ENCODE results near the gene IRF2. TPM values are rescaled to one million over a fixed set of nuclear protein-coding genes. Genes with fewer than 3 reads are reported as not detected.

Gene IRF2
- total RNA-seq, 1 donor: 43.8 TPM

- Histone ChIP-seq H3K79me2 (ENCODE audit: insufficient read depth, low read length) (peaks cover 93% of the 10 kb centered on the region), H3K4me1 (ENCODE audit: insufficient read depth, low read length) (peaks cover 43% of the 10 kb centered on the region), H3K27ac (ENCODE audit: low read depth, low read length) (no peak overlapping the region), H3K4me3 (ENCODE audit: insufficient read depth, low read length) (no peak overlapping the region), H4K20me1 (ENCODE audit: insufficient read depth, low read length) (peaks cover 21% of the 10 kb centered on the region), H3K4me2 (ENCODE audit: insufficient read depth, low read length) (no peak overlapping the region), H2AFZ (ENCODE audit: low read length) (no peak overlapping the region), H3K36me3 (ENCODE audit: insufficient read depth, low read length) (no peaks in the 10 kb centered on the region), H3K9me3 (ENCODE audit: low read depth, low read length) (no peaks in the 10 kb centered on the region), H3K27me3 (ENCODE audit: insufficient read depth, low read length) (no peaks in the 10 kb centered on the region)
- TF ChIP-seq, protein P1, sequence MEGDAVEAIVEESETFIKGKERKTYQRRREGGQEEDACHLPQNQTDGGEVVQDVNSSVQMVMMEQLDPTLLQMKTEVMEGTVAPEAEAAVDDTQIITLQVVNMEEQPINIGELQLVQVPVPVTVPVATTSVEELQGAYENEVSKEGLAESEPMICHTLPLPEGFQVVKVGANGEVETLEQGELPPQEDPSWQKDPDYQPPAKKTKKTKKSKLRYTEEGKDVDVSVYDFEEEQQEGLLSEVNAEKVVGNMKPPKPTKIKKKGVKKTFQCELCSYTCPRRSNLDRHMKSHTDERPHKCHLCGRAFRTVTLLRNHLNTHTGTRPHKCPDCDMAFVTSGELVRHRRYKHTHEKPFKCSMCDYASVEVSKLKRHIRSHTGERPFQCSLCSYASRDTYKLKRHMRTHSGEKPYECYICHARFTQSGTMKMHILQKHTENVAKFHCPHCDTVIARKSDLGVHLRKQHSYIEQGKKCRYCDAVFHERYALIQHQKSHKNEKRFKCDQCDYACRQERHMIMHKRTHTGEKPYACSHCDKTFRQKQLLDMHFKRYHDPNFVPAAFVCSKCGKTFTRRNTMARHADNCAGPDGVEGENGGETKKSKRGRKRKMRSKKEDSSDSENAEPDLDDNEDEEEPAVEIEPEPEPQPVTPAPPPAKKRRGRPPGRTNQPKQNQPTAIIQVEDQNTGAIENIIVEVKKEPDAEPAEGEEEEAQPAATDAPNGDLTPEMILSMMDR (IDR thresholded peaks at IDR 0.05; ENCODE audit: extremely low read depth, low read depth, low read length): no peak
- no peak for DNase-seq (ENCODE audit: insufficient read length, low spot score, missing footprints)
Observed at GRCh38 chr4:184455299-184455698, 19.1 kb downstream of the IRF2 start.

DNA sequence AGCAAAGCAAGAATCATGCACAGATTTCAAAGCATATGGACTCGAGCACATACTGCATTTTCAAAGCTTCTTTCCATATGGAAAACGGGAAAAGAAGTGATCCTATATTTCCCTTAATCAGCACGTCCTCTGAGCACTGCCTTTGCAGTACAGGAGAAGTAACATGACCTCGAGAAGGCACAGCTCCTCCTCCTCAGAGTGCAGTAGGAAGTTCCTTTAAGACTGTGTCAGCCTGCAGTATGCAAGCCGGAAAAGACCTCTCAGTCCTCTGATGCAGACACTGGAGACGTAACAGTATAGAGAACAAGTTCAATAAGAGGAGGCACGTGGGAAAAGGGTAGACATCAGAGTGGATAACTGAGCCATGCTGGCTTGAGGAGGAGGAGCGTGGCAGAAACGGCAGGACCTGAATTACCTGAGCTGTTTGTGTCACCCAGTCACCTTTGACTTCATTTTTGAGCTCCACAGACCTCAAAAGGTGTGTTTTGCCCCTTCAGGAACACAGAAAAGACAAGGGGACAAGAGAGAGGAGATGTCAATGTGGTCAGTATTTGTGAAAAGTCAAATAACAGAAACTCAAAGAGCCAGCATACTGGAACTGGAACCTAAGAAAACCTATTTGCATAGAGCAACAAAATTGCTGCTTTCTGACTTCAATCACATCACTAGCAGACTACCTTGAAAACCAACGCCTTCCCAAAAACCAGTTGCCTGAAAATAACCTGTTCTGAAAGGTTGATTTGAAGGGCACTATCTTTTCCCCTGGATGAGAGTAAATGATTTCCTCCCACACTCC, 20.8 kb downstream of the IRF2 start:
- Histone ChIP-seq H3K27ac (ENCODE audit: low read depth, low read length) (peak overlapping the region; percentile 67), H3K9me3 (ENCODE audit: low read depth, low read length) (no peaks in the 10 kb centered on the region), H3K27me3 (ENCODE audit: insufficient read depth, low read length) (no peaks in the 10 kb centered on the region), H3K4me3 (ENCODE audit: insufficient read depth, low read length) (peak overlapping the region; percentile 11), H3K36me3 (ENCODE audit: insufficient read depth, low read length) (no peaks in the 10 kb centered on the region), H3K4me2 (ENCODE audit: insufficient read depth, low read length) (peak overlapping the region; percentile 64), H3K79me2 (ENCODE audit: insufficient read depth, low read length) (peaks cover 91% of the 10 kb centered on the region), H4K20me1 (ENCODE audit: insufficient read depth, low read length) (peaks cover 21% of the 10 kb centered on the region), H3K4me1 (ENCODE audit: insufficient read depth, low read length) (peaks cover 44% of the 10 kb centered on the region), H2AFZ (ENCODE audit: low read length) (peak overlapping the region; percentile 66)
- TF ChIP-seq, protein P1 (IDR thresholded peaks at IDR 0.05; ENCODE audit: extremely low read depth, low read depth, low read length): no peak
- peak; percentile 97 for DNase-seq (ENCODE audit: insufficient read length, low spot score, missing footprints)

GRCh38 chr4:184452740-184453139, 21.6 kb downstream of the IRF2 start:
- DNase-seq (ENCODE audit: insufficient read length, low spot score, missing footprints): no peak
- Histone ChIP-seq H3K9me3 (ENCODE audit: low read depth, low read length) (no peaks in the 10 kb centered on the region), H4K20me1 (ENCODE audit: insufficient read depth, low read length) (peaks cover 20% of the 10 kb centered on the region), H3K27me3 (ENCODE audit: insufficient read depth, low read length) (no peaks in the 10 kb centered on the region), H3K36me3 (ENCODE audit: insufficient read depth, low read length) (no peaks in the 10 kb centered on the region), H3K79me2 (ENCODE audit: insufficient read depth, low read length) (peaks cover 91% of the 10 kb centered on the region), H3K4me1 (ENCODE audit: insufficient read depth, low read length) (peaks cover 43% of the 10 kb centered on the region), H3K27ac (ENCODE audit: low read depth, low read length) (no peak overlapping the region), H3K4me3 (ENCODE audit: insufficient read depth, low read length) (no peak overlapping the region), H2AFZ (ENCODE audit: low read length) (no peak overlapping the region), H3K4me2 (ENCODE audit: insufficient read depth, low read length) (no peak overlapping the region)
- TF ChIP-seq, protein P1 (IDR thresholded peaks at IDR 0.05; ENCODE audit: extremely low read depth, low read depth, low read length): no peak

DNA sequence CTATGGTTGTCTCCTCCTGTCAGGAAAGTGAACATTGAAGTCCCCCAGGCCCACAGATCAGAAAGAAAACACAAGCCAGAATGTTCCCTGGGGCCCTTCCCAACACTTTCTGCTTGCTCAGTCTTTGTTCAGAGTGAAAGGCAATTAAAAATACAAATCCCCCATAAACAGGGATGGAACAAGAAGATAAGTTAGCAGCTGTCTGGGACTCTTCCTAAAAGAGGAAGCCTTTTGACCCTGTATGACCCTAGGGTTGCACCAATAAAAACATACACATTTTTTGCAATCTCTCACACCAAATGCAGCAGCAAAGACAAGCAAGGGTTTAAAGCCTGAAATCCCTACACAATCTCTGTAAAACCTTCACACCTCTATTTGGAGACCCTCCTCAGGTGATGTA, 22.6 kb downstream of the IRF2 start:
- TF ChIP-seq, protein P1 (IDR thresholded peaks at IDR 0.05; ENCODE audit: extremely low read depth, low read depth, low read length): no peak
- no peaks in the 10 kb centered on the region for H3K36me3 ChIP-seq (ENCODE audit: insufficient read depth, low read length)
- H4K20me1 ChIP-seq (ENCODE audit: insufficient read depth, low read length): peaks cover 17% of the 10 kb centered on the region
- H3K79me2 ChIP-seq (ENCODE audit: insufficient read depth, low read length): peaks cover 91% of the 10 kb centered on the region
- DNase-seq (ENCODE audit: insufficient read length, low spot score, missing footprints): no peak
- no peak overlapping the region for H3K4me3 ChIP-seq (ENCODE audit: insufficient read depth, low read length)
- H3K4me1 ChIP-seq (ENCODE audit: insufficient read depth, low read length): peaks cover 42% of the 10 kb centered on the region
- no peak overlapping the region for H3K4me2 ChIP-seq (ENCODE audit: insufficient read depth, low read length)
- H3K27ac ChIP-seq (ENCODE audit: low read depth, low read length): no peak overlapping the region
- no peaks in the 10 kb centered on the region for H3K27me3 ChIP-seq (ENCODE audit: insufficient read depth, low read length)
- no peak overlapping the region for H2AFZ ChIP-seq (ENCODE audit: low read length)
- no peaks in the 10 kb centered on the region for H3K9me3 ChIP-seq (ENCODE audit: low read depth, low read length)
